K562 (cell line): ENCODE data around the gene MRPL2. TPM values are rescaled to one million over a fixed set of nuclear protein-coding genes. Genes with fewer than 3 reads are reported as not detected.

Experiments
- ADNP ChIP-seq: fragments of 200-800 bp; sonication (Bioruptor generic); IDR thresholded peaks from 2 replicates; pipeline ENCODE4 v1.6.1; 2016; ENCODE audit warnings: missing genetic modification characterization, missing compliant biosample characterization
- ASH1L ChIP-seq: fragments of 450-650 bp; IDR thresholded peaks from 2 replicates; pipeline ENCODE4 v1.6.1; 2018; ENCODE audit warnings: borderline replicate concordance, mild to moderate bottlenecking, low read depth; ENCODE audit not compliant: partially characterized antibody
- BRF1 ChIP-seq: IDR thresholded peaks from 3 replicates; pipeline ENCODE4 v1.6.1; 2011; ENCODE audit warnings: borderline replicate concordance, mild to moderate bottlenecking; ENCODE audit not compliant: insufficient read length; ENCODE audit errors: extremely low read depth
- EGR1 ChIP-seq: fragments of 450-650 bp; conservative IDR thresholded peaks from 2 replicates; pipeline ENCODE4 v1.6.1; 2017; ENCODE audit warnings: mild to moderate bottlenecking
- FOXK2 ChIP-seq, 2 experiments: fragments of 450-650 bp; IDR thresholded peaks in 1 of 2; conservative IDR thresholded peaks in 1 of 2; 2 replicates each; pipeline ENCODE4 v1.6.1; 2016; ENCODE audit warnings: low read depth in 2 of 2, mild to moderate bottlenecking in 1 of 2
- FUS ChIP-seq: fragments of 200-400 bp; formaldehyde crosslinking; optimal IDR thresholded peaks from 2 replicates; pipeline ENCODE3; 2017; ENCODE audit warnings: low read depth, low read length
- GTF3C2 ChIP-seq: IDR thresholded peaks from 3 replicates; pipeline ENCODE4 v1.6.1; 2011; ENCODE audit warnings: borderline replicate concordance, mild to moderate bottlenecking, moderate library complexity; ENCODE audit not compliant: insufficient read length; ENCODE audit errors: extremely low read depth
- L3MBTL2 ChIP-seq: fragments of 450-650 bp; IDR thresholded peaks from 2 replicates; pipeline ENCODE4 v1.6.1; 2016; ENCODE audit warnings: mild to moderate bottlenecking, moderate library complexity
- NR2C2 ChIP-seq, 2 experiments: fragments of 200-800 bp in 1 of 2; sonication (Bioruptor generic) in 1 of 2; sonication (generic) in 1 of 2; formaldehyde crosslinking in 1 of 2; IDR thresholded peaks; 2 replicates each; pipeline versions ENCODE4 v1.6.1 to v1.8.0; 2016 to 2022; ENCODE audit warnings: mild to moderate bottlenecking in 1 of 2, missing compliant biosample characterization in 1 of 2, missing genetic modification characterization in 1 of 2, missing genetic modification reagents in 1 of 2
- PBX2 ChIP-seq, 2 experiments: IDR thresholded peaks in 1 of 2; conservative IDR thresholded peaks in 1 of 2; 2 replicates each; pipeline ENCODE4 v1.6.1; 2016; ENCODE audit warnings: low read depth in 2 of 2, mild to moderate bottlenecking in 1 of 2, missing compliant biosample characterization in 1 of 2, missing genetic modification characterization in 1 of 2, moderate library complexity in 1 of 2
- RBFOX2 ChIP-seq: fragments of 200-400 bp; formaldehyde crosslinking; IDR thresholded peaks from 2 replicates; pipeline ENCODE4 v1.6.1; 2017; ENCODE audit warnings: low read depth, mild to moderate bottlenecking, low read length, moderate library complexity
- SFPQ ChIP-seq: fragments of 200-400 bp; formaldehyde crosslinking; IDR thresholded peaks from 2 replicates; pipeline ENCODE4 v1.6.1; 2017; ENCODE audit warnings: mild to moderate bottlenecking, low read depth, low read length, moderate library complexity
- SIN3A ChIP-seq, 2 experiments: fragments of 150-350 bp in 1 of 2; IDR thresholded peaks; 2 replicates each; pipeline ENCODE4 v1.6.1; 2011 to 2016; ENCODE audit warnings: borderline replicate concordance in 2 of 2, low read depth in 2 of 2, low read length in 2 of 2, mild to moderate bottlenecking in 2 of 2, moderate library complexity in 2 of 2; ENCODE audit not compliant: control insufficient read depth in 1 of 2
- ZBTB17 ChIP-seq: fragments of 450-650 bp; formaldehyde crosslinking; IDR thresholded peaks from 2 replicates; pipeline ENCODE4 v1.4.0; 2020; ENCODE audit warnings: mild to moderate bottlenecking
- ZC3H4 ChIP-seq: sonication (generic); formaldehyde crosslinking; IDR thresholded peaks from 2 replicates; pipeline ENCODE4 v1.9.0; 2021; ENCODE audit warnings: missing genetic modification reagents, borderline replicate concordance
- ZKSCAN3 ChIP-seq: fragments of 250-450 bp; sonication (Bioruptor Pico); IDR thresholded peaks from 2 replicates; pipeline ENCODE4 v1.4.0; 2020
- ZNF408 ChIP-seq: fragments of 250-450 bp; sonication (Bioruptor Pico); IDR thresholded peaks from 2 replicates; pipeline ENCODE4 v1.4.0; 2020; ENCODE audit warnings: low read depth, mild to moderate bottlenecking, moderate library complexity
- ZNF780A ChIP-seq: fragments of 250-450 bp; sonication (Bioruptor Pico); IDR thresholded peaks from 2 replicates; pipeline ENCODE4 v1.5.0; 2021; ENCODE audit warnings: mild to moderate bottlenecking
- ZZZ3 ChIP-seq: fragments of 450-650 bp; IDR thresholded peaks from 2 replicates; pipeline ENCODE4 v1.6.1; 2016; ENCODE audit warnings: antibody characterized with exemption, mild to moderate bottlenecking, moderate library complexity
- polyA plus RNA-seq, 8 experiments: library from polyadenylated mRNA; depleted of rRNA in 4 of 8; stranded (reverse) in 5 of 8; unstranded in 3 of 8; fragments of >200 nt; fragmentation: Nextera tagmentation in 2 of 8; fragmentation: Illumina TruSeq in 1 of 8; extraction: Ambion mirVana in 2 of 8; extraction: Trizol in 1 of 8; gene quantifications; 2 replicates each; pipeline versions ENCODE4 v1.2.1 to v1.2.3, GENCODE V29; 2011 to 2014; ENCODE audit warnings: inconsistent platforms in 1 of 8, missing spikeins in 1 of 8
- total RNA-seq, 7 experiments: library from RNA; depleted of rRNA in 6 of 7; stranded (reverse); fragments of >200 nt in 6 of 7; fragmentation: Illumina TruSeq in 2 of 7; extraction: Trizol in 2 of 7; gene quantifications; 2 replicates each; pipeline versions ENCODE4 v1.2.1 to v1.2.3, GENCODE V29; 2011 to 2021; ENCODE audit warnings: low replicate concordance in 1 of 7

The MRPL2 gene
- total and polyA plus RNA-seq, 9 of the 15 experiments (the other 6 are each of a cell fraction or from before 2014, with no cell fraction given), result 63.1 to 262 (median 121) TPM

- no peak for TF ChIP-seq ZC3H4 (CRISPR knock-in tag)
- TF ChIP-seq L3MBTL2, result no peak
- TF ChIP-seq FOXK2 (conservative IDR thresholded peaks at IDR 0.05 in 1 of 2, IDR thresholded peaks at IDR 0.05 in 1 of 2; ENCODE audit: low read depth in 2 of 2), result no peak
- no peak for TF ChIP-seq ZBTB17
- peak; percentile 25 for TF ChIP-seq ASH1L
- TF ChIP-seq SIN3A (IDR thresholded peaks at IDR 0.05; ENCODE audit: borderline replicate concordance in 2 of 2, control insufficient read depth in 1 of 2, low read depth in 2 of 2, low read length in 2 of 2), result no peak; a peak in 1 of 4 replicates
- no peak for TF ChIP-seq ZZZ3
- TF ChIP-seq ZNF780A (CRISPR knock-in tag), result no peak
- TF ChIP-seq PBX2 (CRISPR knock-in tag; IDR thresholded peaks at IDR 0.05; ENCODE audit: low read depth), result no peak
- no peak for TF ChIP-seq PBX2 (tag; conservative IDR thresholded peaks at IDR 0.05; ENCODE audit: low read depth)
- no peak for TF ChIP-seq BRF1
- no peak for TF ChIP-seq SFPQ
- no peak for TF ChIP-seq ZKSCAN3
- no peak for TF ChIP-seq FUS
- no peak for TF ChIP-seq NR2C2 (CRISPR knock-in tag; IDR thresholded peaks at IDR 0.05)
- TF ChIP-seq NR2C2 (tag; IDR thresholded peaks at IDR 0.05), result 0 out of 2 replicates have a peak, but pooled peaks have one; percentile 5
- no peak for TF ChIP-seq EGR1
- no peak for TF ChIP-seq ZNF408 (CRISPR knock-in tag)
- TF ChIP-seq ADNP (tag), result no peak
- no peak for TF ChIP-seq RBFOX2
- no peak for TF ChIP-seq GTF3C2
These were observed 44.8 kb downstream of the MRPL2 start (continued) for GRCh38 chr6:43014434-43014909.
